NCI-H2081 treated with DMSO at 0.1 percent for 48 hours (cell line): ENCODE data around the gene MYDGF.

Source experiments
- DNase-seq: peaks from one replicate; lab custom pipeline; 2025; lab: John Stamatoyannopoulos, UW

MYDGF gene

DNA sequence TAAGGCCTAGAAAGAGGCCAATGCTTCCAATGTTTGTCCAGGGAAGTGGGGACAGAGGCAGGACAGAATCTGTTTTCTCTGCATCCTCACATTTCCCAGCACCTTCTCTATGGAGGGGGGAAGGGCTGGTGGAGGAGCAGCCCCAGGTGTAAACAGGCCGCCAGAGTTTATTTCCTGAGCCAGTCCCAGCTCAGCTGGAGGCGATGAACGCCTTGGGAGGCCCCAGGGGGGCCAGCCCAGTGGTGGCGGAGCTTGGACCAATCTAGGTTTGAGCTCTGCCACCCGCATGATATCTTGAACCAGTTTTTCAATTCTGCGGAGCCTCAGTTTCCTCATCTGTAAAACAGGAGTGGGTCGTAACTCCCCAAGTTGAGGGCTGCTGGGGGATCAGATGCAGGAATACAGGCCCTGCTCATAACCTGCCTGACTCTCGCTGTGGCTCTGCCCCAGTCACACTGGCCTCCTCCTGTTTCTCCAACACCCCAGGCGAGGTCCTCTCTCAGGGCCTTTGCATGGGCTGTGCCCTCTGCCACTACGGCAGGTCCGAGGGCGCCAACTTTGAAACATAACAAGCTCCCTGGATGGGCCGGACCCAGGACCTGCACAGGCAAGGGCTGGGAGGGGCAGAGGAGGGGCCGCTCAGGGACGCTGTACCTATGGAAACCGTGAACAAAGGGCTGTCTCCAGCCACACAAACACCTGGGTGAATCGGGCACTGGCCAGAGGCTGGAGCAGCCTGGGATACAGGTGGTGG is 29.7 kb downstream of the MYDGF start:
- DNase-seq = no peak

GRCh38 chr19:4639531-4640246 is 30.5 kb downstream of the MYDGF start:
- no peak for DNase-seq

DNA sequence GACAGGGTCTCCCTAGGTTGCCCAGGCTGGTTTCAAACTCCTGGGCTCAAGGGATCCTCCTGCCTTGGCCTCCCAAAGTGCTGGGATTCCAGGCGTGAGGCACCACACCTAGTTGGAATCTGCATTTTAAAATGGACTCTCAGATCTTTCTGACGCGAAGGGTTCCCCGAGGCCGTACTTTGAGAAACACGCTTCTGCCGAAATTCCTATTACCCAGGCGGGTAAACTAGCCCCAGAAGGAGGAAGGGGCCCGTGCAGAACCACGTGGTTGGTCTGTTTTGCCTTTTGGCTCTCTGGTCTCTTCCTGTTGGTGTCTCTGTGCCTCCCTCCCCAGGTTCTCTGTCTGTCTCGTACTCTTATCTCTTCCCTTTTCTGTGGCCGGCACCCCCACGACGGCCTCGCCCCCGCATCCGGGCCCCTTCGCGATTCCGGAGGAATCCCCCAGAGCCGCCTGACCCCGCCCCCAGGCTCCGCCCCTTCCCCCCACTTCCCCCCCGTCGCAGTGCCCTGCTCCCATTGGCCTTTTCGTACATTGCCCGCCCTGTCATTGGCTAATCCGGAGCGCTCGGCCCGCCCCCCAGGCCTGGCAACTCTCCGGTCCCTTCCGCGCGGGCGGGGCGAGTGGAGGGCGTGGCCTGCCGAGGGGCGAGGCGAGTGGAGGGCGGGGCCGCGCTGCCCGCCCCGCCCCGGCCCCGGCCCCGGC is 31.2 kb downstream of the MYDGF start, which contains the start of gene TNFAIP8L1:
TSS of gene TNFAIP8L1 (plus strand) at position 689 of the 703 bp plus-strand sequence. CDS start 12,354 bp downstream, outside the sequence.
- peak; percentile 64 for DNase-seq

GRCh38 chr19:4638317-4638716 is 31.8 kb downstream of the MYDGF start:
- DNase-seq = no peak

DNA sequence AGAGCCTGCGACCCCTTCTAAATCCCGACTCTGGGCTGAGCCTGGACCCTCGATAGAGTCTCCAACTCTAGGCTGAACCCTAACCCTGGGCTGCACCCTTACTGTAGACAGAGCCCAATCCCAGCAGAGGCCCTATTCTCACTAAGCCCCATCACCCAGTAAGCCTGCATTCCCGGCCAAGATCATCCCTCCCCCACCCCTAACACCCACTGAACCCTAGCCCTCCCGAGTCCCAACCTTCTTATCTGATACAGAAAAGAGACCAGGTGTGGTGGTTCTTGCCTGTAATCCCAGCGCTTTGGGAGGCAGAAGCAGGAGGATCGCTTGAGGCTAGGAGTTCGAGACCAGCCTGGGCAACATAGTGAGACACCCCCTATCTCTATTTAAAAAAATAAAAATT is 33.4 kb downstream of the MYDGF start:
- DNase-seq = no peak

DNA sequence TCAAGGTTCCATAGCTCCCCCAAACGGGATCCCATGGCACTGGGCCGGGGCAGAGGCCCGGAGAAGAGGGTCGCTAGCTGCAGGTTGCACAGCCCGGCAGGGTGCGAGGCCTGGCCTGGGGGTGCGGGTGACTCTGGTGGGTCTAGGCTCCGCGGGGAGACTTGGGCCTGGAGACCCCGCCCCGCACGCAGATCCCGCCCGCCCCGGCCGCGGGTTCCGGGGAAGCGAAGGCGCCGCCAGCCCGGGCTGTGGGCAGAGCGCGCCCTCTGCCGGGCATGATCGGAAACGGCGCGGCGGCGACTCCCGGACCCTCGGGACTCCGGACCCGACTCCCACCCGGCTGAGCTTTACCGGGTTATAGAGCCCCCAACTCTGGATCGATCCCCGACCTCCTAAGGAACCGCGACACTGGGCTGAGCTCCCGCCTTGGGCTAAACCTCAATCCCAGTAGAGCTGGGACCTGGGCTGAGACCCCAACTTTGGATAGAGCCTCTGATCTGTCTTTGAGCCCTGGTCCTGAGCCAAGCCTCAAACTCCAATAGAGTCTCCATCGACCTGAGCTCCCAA is 33.9 kb downstream of the MYDGF start:
- DNase-seq = no peak

DNA sequence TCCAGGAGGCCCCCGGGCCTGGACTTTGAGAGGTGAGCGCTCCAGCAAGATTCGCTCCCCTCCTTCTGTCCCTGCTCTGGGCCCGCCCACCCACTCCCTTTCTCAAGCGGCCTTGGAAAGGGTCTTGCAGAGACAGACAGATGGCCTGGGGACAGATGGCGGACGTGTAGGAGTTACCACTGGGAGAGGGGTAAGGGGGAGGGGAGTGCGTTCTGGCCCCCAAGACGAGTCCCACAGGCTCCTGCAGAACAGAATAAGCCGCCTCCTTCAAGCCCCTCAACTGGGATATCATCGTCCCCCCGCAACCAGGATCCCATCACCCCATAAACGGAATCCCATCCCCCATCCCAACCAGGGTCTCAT is 34.4 kb downstream of the MYDGF start:
- no peak for DNase-seq

GRCh38 chr19:4633140-4633967 is 36.8 kb downstream of the MYDGF start:
- DNase-seq = peak; percentile 10

- no peak for DNase-seq
These were observed 45.3 kb downstream of the MYDGF start for GRCh38 chr19:4624733-4625362.

DNA sequence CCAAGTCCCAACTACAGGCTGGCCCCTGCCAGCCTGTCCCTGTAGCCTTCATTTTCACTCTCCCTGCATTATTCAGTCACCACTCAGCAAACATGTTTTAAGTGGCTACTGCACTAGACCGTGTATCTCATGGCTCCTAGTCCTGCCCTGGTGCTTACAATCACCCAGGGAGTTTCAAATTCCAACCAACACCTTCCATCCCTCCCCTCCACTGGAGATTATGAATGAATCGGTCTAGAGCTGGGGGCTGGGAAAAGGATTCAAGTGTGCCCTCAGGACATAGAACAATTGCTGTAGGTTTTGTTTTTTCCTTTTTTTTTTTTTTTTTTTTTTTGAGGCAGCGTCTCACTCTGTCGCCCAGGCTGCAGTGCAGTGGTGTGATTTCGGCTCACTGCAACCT is 45.8 kb downstream of the MYDGF start:
- DNase-seq = no peak

- DNase-seq = no peak
These were observed 47.3 kb downstream of the MYDGF start for GRCh38 chr19:4622695-4623421.

DNA sequence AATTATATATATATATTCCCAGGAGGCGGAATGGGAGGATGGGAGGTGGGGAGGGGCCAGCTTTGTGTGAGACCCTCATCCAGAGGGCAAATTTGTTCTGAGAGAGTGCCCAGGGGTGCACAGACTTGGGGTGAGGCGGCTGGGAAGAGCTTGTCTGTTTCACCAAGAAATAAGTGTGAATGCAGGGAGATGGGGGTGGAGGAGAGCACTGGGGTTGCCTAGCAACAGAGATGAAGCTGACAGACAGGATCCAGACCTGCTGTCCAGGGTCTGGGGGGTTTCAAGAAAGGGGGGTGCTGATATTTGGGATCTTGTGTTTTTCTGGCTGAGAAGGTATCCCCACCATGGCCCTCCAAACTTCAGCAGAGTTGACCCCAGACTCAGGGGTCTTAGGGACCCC is 49.5 kb downstream of the MYDGF start:
- no peak for DNase-seq

DNA sequence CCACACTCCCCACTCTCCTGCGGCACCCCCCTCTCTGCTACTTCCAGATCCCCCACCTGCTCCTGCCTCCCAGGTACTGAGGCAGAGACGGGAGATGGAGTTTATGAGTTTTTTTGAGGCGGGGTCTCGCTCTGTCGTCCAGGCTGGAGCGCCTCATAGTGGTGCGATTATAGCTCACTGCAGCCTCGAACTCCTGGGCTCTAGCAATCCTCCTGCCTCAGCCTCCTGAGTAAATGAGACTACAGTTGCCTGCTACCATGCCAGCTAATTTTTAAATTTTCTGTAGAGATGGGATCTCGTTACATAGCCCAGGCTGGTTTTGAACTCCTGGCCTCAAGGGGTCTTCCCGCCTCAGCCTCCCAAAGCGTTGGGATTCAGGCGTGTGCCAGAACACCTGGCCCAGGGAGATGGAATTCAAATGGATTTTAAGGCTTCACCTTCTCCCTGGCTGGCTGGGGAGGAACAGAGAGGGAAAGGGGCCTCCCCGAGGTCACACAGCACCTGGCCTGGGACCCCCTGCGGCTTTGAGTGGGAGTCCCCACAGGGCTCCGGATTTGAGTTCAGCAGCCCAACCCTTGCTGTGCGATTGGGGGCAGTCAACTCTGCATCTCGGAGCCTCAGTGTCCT is 50.4 kb downstream of the MYDGF start:
- no peak for DNase-seq

GRCh38 chr19:4618019-4618418 is 52.1 kb downstream of the MYDGF start:
- DNase-seq = no peak

DNA sequence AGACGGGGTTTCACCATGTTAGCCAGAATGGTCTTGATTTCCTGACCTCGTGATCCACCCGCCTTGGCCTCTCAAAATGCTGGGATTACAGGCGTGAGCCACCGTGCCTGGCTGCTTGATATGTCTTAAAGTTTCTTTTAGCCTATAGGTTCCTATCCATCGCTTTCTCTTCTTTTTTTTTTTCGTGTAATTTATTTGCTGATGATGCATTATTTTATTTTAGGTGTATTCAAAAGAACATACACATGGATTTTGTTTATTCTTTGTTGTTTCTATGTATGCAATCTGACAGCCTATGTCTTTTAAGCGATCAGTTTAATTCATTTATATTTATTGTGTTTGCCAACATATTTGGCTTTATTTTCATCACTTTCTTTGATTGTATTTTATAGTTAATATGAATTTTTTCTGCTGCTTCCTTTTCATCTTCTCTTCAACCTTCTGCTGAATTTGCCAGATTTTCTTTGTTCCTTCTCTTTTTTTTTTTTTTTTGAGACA is 56.8 kb downstream of the MYDGF start:
- no peak for DNase-seq

- DNase-seq = no peak
These were observed 60.1 kb downstream of the MYDGF start for GRCh38 chr19:4609878-4610511.
